Uterus (tissue), 4 donors: ENCODE results near the gene MPG. TPM values are rescaled to one million over a fixed set of nuclear protein-coding genes. Genes with fewer than 3 reads are reported as not detected.
"Not testable (repeated sequence)": the region's sequence is repeated elsewhere in the genome, so short reads cannot be mapped to it uniquely, and the experiment has no call there.

Source experiments
- DNase-seq, 2 donors: peaks; one replicate each; pipeline ENCODE4 v3.0.0-alpha.2; 2019 to 2020
- H3K27ac ChIP-seq, 2 donors: fragments of 200-600 bp; sonication (generic); 1 replicate in 1 of 2; 2 replicates in 1 of 2; pipeline ENCODE4 v1.5.1; 2016 to 2018
- H3K27me3 ChIP-seq, 2 donors: fragments of 200-600 bp; sonication (generic); one replicate each; pipeline ENCODE4 v1.5.1; 2018 to 2019; ENCODE audit warnings: control low read depth in 1 of 2
- H3K36me3 ChIP-seq, 2 donors: fragments of 200-600 bp; sonication (generic); one replicate each; pipeline ENCODE4 v1.5.1; 2019; ENCODE audit warnings: control low read depth in 1 of 2
- H3K4me1 ChIP-seq, 2 donors: fragments of 200-600 bp; sonication (generic); one replicate each; pipeline ENCODE4 v1.5.1; 2018 to 2019; ENCODE audit warnings: control low read depth in 1 of 2
- H3K4me3 ChIP-seq, 2 donors: fragments of 200-600 bp; sonication (generic); 1 replicate in 1 of 2; 2 replicates in 1 of 2; pipeline ENCODE4 v1.5.1; 2018 to 2019; ENCODE audit warnings: mild to moderate bottlenecking in 1 of 2
- H3K9me3 ChIP-seq, 2 donors: fragments of 200-600 bp; sonication (generic); one replicate each; pipeline ENCODE4 v1.5.1; 2019; ENCODE audit warnings: control low read depth in 1 of 2
- CTCF ChIP-seq, 4 experiments: fragments of 200-600 bp in 2 of 4; fragments of 450-650 bp in 2 of 4; sonication (generic) in 2 of 4; IDR thresholded peaks; one replicate each; pipeline ENCODE4 v1.5.1; 2016 to 2019; ENCODE audit warnings: antibody characterized with exemption in 4 of 4, mild to moderate bottlenecking in 2 of 4, moderate library complexity in 1 of 4
- POLR2A ChIP-seq, 2 donors: fragments of 450-650 bp; IDR thresholded peaks; one replicate each; pipeline ENCODE4 v1.6.1; 2016; ENCODE audit warnings: antibody characterized with exemption in 2 of 2, mild to moderate bottlenecking in 1 of 2, moderate library complexity in 1 of 2
- intact Hi-C: fragments of 100-400 bp; cut with DNase I; formaldehyde crosslinking; loops from one replicate; pipeline ENCODE4 v1.15.1; 2023; ENCODE audit warnings: low total_unique reads
- total RNA-seq, 4 donors: library from RNA; depleted of rRNA in 3 of 4; stranded (reverse); fragments of >200 nt in 3 of 4; gene quantifications; one replicate each; pipeline versions ENCODE4 v1.1.0 to v1.2.4, GENCODE V29; 2014 to 2023
- donor health status: DM: yes; HTN: yes; CAD: no.

Gene MPG
- total RNA-seq, 4 donors from 2014 or later, result 35.7 to 305 (median 63.7) TPM

- Histone ChIP-seq H3K27me3 (no peaks in the 10 kb centered on the region), H3K4me3 (no peak overlapping the region), H3K27ac (no peak overlapping the region), H3K36me3 (no peaks in the 10 kb centered on the region), H3K9me3 (no peaks in the 10 kb centered on the region), H3K4me1 (no peaks in the 10 kb centered on the region)
- DNase-seq, result no peak
- intact Hi-C loops, result no loop called here
- TF ChIP-seq POLR2A (IDR thresholded peaks at IDR 0.05), result no peak
- TF ChIP-seq CTCF (IDR thresholded peaks at IDR 0.05), result no peak
Observed at GRCh38 chr16:35011-35677, 42.9 kb upstream of the MPG start.

GRCh38 chr16:35678-36305, 42.2 kb upstream of the MPG start:
- DNase-seq, result no peak
- Histone ChIP-seq H3K36me3 (no peaks in the 10 kb centered on the region), H3K27me3 (no peaks in the 10 kb centered on the region), H3K9me3 (no peaks in the 10 kb centered on the region), H3K27ac (no peak overlapping the region), H3K4me3 (no peak overlapping the region), H3K4me1 (no peaks in the 10 kb centered on the region)
- TF ChIP-seq CTCF (IDR thresholded peaks at IDR 0.05) (no peak), POLR2A (IDR thresholded peaks at IDR 0.05) (no peak)
- intact Hi-C loops, result no loop called here

- H3K27ac ChIP-seq, result no peak overlapping the region
Observed at GRCh38 chr16:36336-36984, 41.6 kb upstream of the MPG start.

GRCh38 chr16:37511-37910, 40.5 kb upstream of the MPG start:
- no peaks in the 10 kb centered on the region for H3K36me3 ChIP-seq
- H3K27me3 ChIP-seq, result no peaks in the 10 kb centered on the region
- intact Hi-C loops, result no loop called here
- no peak overlapping the region for H3K27ac ChIP-seq
- H3K4me3 ChIP-seq, result no peak overlapping the region
- H3K9me3 ChIP-seq, result no peaks in the 10 kb centered on the region
- TF ChIP-seq CTCF (IDR thresholded peaks at IDR 0.05) (no peak), POLR2A (IDR thresholded peaks at IDR 0.05) (no peak)
- no peak for DNase-seq
- no peaks in the 10 kb centered on the region for H3K4me1 ChIP-seq

More at GRCh38 chr16:36336-36984, 41.6 kb upstream of the MPG start:
- no peaks in the 10 kb centered on the region for H3K4me1 ChIP-seq
- no peaks in the 10 kb centered on the region for H3K9me3 ChIP-seq
- no peak for DNase-seq
- intact Hi-C loops, result no loop called here
- no peaks in the 10 kb centered on the region for H3K27me3 ChIP-seq
- TF ChIP-seq CTCF (IDR thresholded peaks at IDR 0.05) (no peak), POLR2A (IDR thresholded peaks at IDR 0.05) (no peak)
- no peak overlapping the region for H3K4me3 ChIP-seq
- no peaks in the 10 kb centered on the region for H3K36me3 ChIP-seq

DNA sequence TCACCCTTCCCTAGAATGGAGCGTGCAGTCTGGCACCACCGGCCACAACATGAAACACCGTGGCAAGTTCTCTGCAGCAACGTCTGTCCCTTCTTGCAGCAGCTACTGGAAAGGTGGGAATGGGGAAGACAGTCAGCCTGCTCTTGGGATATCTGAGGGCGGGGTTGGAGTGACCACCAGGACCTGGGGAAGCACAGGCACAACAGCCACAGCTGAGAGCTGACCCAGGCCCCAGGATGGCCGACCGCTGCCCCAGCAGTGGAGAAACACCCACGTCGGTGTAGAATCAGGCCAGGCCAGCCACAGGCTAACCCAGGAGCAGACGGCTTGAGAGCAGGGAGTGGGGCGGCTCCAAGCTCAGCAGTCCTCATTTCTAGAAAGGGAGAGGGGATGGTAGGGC, 39.8 kb upstream of the MPG start:
- H3K4me1 ChIP-seq, H3K36me3 ChIP-seq, intact Hi-C loops, H3K9me3 ChIP-seq, H3K4me3 ChIP-seq, H3K27me3 ChIP-seq, DNase-seq, H3K27ac ChIP-seq: not testable (repeated sequence)
